Sigmoid colon (tissue), 4 donors: ENCODE measurements around the gene TWNK.

Source experiments
- CTCF ChIP-seq, 4 experiments: fragments of 450-650 bp in 3 of 4; fragments of 200-600 bp in 1 of 4; IDR thresholded peaks; one replicate each; pipeline ENCODE4 v1.5.1; 2016 to 2019; ENCODE audit warnings: antibody characterized with exemption in 4 of 4, mild to moderate bottlenecking in 3 of 4, moderate library complexity in 2 of 4
- EP300 ChIP-seq, 4 donors: sonication (generic); formaldehyde crosslinking; IDR thresholded peaks; one replicate each; pipeline ENCODE4 v1.6.1; 2017; ENCODE audit warnings: antibody characterized with exemption in 4 of 4
- POLR2A ChIP-seq, 2 donors: fragments of 450-650 bp; IDR thresholded peaks; one replicate each; pipeline ENCODE4 v1.6.1; 2016; ENCODE audit warnings: antibody characterized with exemption in 2 of 2, mild to moderate bottlenecking in 2 of 2, moderate library complexity in 2 of 2
- POLR2AphosphoS5 ChIP-seq, 4 donors: sonication (generic); formaldehyde crosslinking; IDR thresholded peaks; one replicate each; pipeline ENCODE4 v1.6.1; 2017; ENCODE audit warnings: antibody characterized with exemption in 4 of 4

- TF ChIP-seq CTCF (IDR thresholded peaks at IDR 0.05) (no peak), POLR2A (IDR thresholded peaks at IDR 0.05) (no peak), EP300 (IDR thresholded peaks at IDR 0.05) (no peak), POLR2AphosphoS5 (IDR thresholded peaks at IDR 0.05) (no peak)
Measured at GRCh38 chr10:100982916-100983830, 4.2 kb upstream of the TWNK start.
